HepG2 (cell line): ENCODE measurements around the gene ZNF780B. TPM values are rescaled to one million over a fixed set of nuclear protein-coding genes. Genes with fewer than 3 reads are reported as not detected.

Experiments
- AHR ChIP-seq: IDR thresholded peaks from 2 replicates; pipeline ENCODE4 v1.6.1; 2018; ENCODE audit warnings: missing genetic modification reagents, missing compliant biosample characterization
- BHLHE40 ChIP-seq: IDR thresholded peaks from 2 replicates; pipeline ENCODE4 v1.6.1; 2011; ENCODE audit warnings: low read length, improper control_type of control experiment
- MYC ChIP-seq: sonication (generic); formaldehyde crosslinking; IDR thresholded peaks from 2 replicates; pipeline ENCODE4 v1.9.0; 2021; ENCODE audit warnings: missing genetic modification reagents, borderline replicate concordance
- NFYC ChIP-seq: IDR thresholded peaks from 2 replicates; pipeline ENCODE4 v1.6.1; 2016; ENCODE audit warnings: missing genetic modification reagents, missing compliant biosample characterization
- NR2C2 ChIP-seq: sonication (generic); formaldehyde crosslinking; IDR thresholded peaks from 2 replicates; pipeline ENCODE4 v1.4.0; 2020; ENCODE audit warnings: missing genetic modification reagents, mild to moderate bottlenecking, moderate library complexity, borderline replicate concordance
- POLR2AphosphoS5 ChIP-seq: IDR thresholded peaks from 2 replicates; pipeline ENCODE4 v1.6.1; 2012; ENCODE audit warnings: low read depth, low read length
- RFX5 ChIP-seq: IDR thresholded peaks from 2 replicates; pipeline ENCODE4 v1.6.1; 2011; ENCODE audit warnings: low read depth, low read length, improper control_type of control experiment
- SOX6 ChIP-seq, 2 experiments: fragments of 450-650 bp in 1 of 2; sonication (generic) in 1 of 2; formaldehyde crosslinking in 1 of 2; IDR thresholded peaks; 2 replicates each; pipeline versions ENCODE4 v1.4.0 to v1.6.1; 2017 to 2020; ENCODE audit warnings: antibody characterized with exemption in 1 of 2, mild to moderate bottlenecking in 1 of 2, missing genetic modification reagents in 1 of 2
- TAF1 ChIP-seq: sonication (generic); formaldehyde crosslinking; IDR thresholded peaks from 2 replicates; pipeline ENCODE4 v1.4.0; 2020; ENCODE audit warnings: missing genetic modification reagents
- TARDBP ChIP-seq: sonication (generic); formaldehyde crosslinking; IDR thresholded peaks from 2 replicates; pipeline ENCODE4 v1.8.0; 2022; ENCODE audit warnings: mild to moderate bottlenecking, missing genetic modification reagents
- TEAD3 ChIP-seq: optimal IDR thresholded peaks from 2 replicates; pipeline ENCODE3; 2016; ENCODE audit warnings: borderline replicate concordance
- THAP11 ChIP-seq: IDR thresholded peaks from 2 replicates; pipeline ENCODE4 v1.6.1; 2016; ENCODE audit warnings: missing biosample characterization, missing genetic modification reagents
- XRCC5 ChIP-seq: fragments of 200-400 bp; formaldehyde crosslinking; optimal IDR thresholded peaks from 2 replicates; pipeline ENCODE3; 2017; ENCODE audit warnings: mild to moderate bottlenecking, low read length
- ZBTB3 ChIP-seq: sonication (generic); formaldehyde crosslinking; IDR thresholded peaks from 2 replicates; pipeline ENCODE4 v1.4.0; 2020; ENCODE audit warnings: low read depth, mild to moderate bottlenecking, moderate library complexity, missing genetic modification reagents, borderline replicate concordance
- ZNF12 ChIP-seq: sonication (generic); formaldehyde crosslinking; IDR thresholded peaks from 2 replicates; pipeline ENCODE4 v1.5.0; 2020; ENCODE audit warnings: missing genetic modification reagents
- ZNF333 ChIP-seq: sonication (generic); formaldehyde crosslinking; IDR thresholded peaks from 2 replicates; pipeline ENCODE4 v1.4.0; 2020; ENCODE audit warnings: mild to moderate bottlenecking, missing genetic modification reagents, borderline replicate concordance
- ZNF552 ChIP-seq: sonication (generic); formaldehyde crosslinking; IDR thresholded peaks from 2 replicates; pipeline ENCODE4 v1.9.0; 2022; ENCODE audit warnings: missing genetic modification reagents, mild to moderate bottlenecking, borderline replicate concordance
- ZNF7 ChIP-seq: IDR thresholded peaks from 2 replicates; pipeline ENCODE4 v1.6.1; 2016; ENCODE audit warnings: missing biosample characterization, missing genetic modification reagents
- ZNF737 ChIP-seq: sonication (generic); formaldehyde crosslinking; IDR thresholded peaks from 2 replicates; pipeline ENCODE4 v1.5.0; 2020; ENCODE audit warnings: missing genetic modification reagents, mild to moderate bottlenecking, borderline replicate concordance
- ZNF768 ChIP-seq: sonication (generic); formaldehyde crosslinking; IDR thresholded peaks from 2 replicates; pipeline ENCODE4 v1.4.0; 2020; ENCODE audit warnings: missing genetic modification reagents
- ZNF792 ChIP-seq: IDR thresholded peaks from 2 replicates; pipeline ENCODE4 v1.6.1; 2016
- polyA plus RNA-seq, 8 experiments: library from polyadenylated mRNA; depleted of rRNA in 3 of 8; stranded (reverse) in 7 of 8; unstranded in 1 of 8; fragments of >200 nt; fragmentation: Illumina TruSeq in 4 of 8; extraction: Trizol in 4 of 8; gene quantifications; 2 replicates each; pipeline versions ENCODE4 v1.2.1 to v1.2.3, GENCODE V29; 2011 to 2016; ENCODE audit warnings: low read depth in 4 of 8, missing spikeins in 1 of 8, mixed read lengths in 1 of 8; ENCODE audit not compliant: insufficient read depth in 1 of 8
- total RNA-seq, 5 experiments: library from RNA; depleted of rRNA; stranded (reverse); fragments of >200 nt; fragmentation: Illumina TruSeq; extraction: Trizol; gene quantifications; 2 replicates each; pipeline ENCODE4 v1.2.3, GENCODE V29; 2016; ENCODE audit warnings: low read depth in 1 of 5
- TF ChIP-seq, protein P1 (sequence below): IDR thresholded peaks from 2 replicates; pipeline ENCODE4 v1.4.0; 2020; ENCODE audit warnings: mild to moderate bottlenecking, missing genetic modification reagents
- TF ChIP-seq, protein P2 (sequence below): sonication (generic); formaldehyde crosslinking; IDR thresholded peaks from 2 replicates; pipeline ENCODE4 v1.5.0; 2020; ENCODE audit warnings: missing genetic modification reagents
- TF ChIP-seq, protein P3 (sequence below): sonication (generic); formaldehyde crosslinking; IDR thresholded peaks from 2 replicates; pipeline ENCODE4 v1.5.1; 2020; ENCODE audit warnings: missing genetic modification reagents, mild to moderate bottlenecking, borderline replicate concordance

Gene ZNF780B
- total and polyA plus RNA-seq, 2 of the 13 experiments (the other 11 are each of a cell fraction or from before 2014, with no cell fraction given): 6.6 to 21.9 TPM

DNA sequence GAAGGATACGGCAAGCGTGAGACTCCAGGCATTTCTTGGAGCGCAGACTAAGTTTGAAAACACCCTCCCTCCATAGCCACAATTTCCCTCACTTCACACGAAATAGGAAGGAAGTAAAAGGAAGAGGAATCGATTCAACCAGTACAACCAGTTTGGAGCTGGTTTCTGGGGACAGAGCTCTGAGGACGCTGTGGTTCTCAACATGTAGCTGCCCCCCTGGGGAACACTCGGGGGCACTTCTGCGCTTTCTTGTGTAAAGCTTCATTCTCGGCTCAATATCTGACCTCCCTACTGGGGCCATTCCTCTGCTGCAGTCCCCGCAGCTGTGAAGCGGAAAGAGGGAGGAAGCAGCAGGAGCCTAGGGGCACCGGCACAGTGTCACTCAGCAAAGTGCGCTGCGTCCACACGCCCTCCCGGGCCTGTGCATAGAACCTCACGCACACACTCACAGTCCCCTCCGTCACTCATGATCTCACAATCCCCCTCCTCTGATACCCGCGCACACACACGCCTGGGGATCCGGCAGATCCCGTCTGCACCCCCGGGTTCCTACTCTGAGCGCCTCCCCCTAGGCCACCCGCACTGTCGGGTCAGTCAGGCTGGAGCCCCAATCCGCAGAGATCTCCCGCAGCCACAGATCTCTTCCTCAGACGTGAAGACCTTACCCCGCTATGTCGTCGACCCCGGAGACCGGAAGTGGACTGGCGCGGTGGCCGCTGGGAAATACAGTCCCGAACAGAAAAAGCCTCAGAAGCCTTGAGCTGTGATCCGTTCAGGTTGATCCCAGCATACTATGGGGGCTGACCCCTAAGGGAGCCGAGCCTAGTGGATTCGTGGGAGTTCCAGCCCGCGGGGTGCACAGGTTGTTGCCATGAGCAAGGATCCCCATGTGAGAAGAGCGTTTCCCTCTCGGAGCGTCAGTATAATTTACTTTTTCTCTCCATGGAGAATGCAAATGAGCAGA, 34.5 kb upstream of the ZNF780B start, which contains the start of gene ZNF780A (continued):
- TF ChIP-seq, protein P1, sequence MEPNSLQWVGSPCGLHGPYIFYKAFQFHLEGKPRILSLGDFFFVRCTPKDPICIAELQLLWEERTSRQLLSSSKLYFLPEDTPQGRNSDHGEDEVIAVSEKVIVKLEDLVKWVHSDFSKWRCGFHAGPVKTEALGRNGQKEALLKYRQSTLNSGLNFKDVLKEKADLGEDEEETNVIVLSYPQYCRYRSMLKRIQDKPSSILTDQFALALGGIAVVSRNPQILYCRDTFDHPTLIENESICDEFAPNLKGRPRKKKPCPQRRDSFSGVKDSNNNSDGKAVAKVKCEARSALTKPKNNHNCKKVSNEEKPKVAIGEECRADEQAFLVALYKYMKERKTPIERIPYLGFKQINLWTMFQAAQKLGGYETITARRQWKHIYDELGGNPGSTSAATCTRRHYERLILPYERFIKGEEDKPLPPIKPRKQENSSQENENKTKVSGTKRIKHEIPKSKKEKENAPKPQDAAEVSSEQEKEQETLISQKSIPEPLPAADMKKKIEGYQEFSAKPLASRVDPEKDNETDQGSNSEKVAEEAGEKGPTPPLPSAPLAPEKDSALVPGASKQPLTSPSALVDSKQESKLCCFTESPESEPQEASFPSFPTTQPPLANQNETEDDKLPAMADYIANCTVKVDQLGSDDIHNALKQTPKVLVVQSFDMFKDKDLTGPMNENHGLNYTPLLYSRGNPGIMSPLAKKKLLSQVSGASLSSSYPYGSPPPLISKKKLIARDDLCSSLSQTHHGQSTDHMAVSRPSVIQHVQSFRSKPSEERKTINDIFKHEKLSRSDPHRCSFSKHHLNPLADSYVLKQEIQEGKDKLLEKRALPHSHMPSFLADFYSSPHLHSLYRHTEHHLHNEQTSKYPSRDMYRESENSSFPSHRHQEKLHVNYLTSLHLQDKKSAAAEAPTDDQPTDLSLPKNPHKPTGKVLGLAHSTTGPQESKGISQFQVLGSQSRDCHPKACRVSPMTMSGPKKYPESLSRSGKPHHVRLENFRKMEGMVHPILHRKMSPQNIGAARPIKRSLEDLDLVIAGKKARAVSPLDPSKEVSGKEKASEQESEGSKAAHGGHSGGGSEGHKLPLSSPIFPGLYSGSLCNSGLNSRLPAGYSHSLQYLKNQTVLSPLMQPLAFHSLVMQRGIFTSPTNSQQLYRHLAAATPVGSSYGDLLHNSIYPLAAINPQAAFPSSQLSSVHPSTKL (CRISPR knock-in tag): peak; percentile 61
- TF ChIP-seq NFYC (CRISPR knock-in tag) (0 out of 2 replicates have a peak, but pooled peaks have one; percentile 18), ZBTB3 (CRISPR knock-in tag) (no peak), MYC (no peak; the same call in 1 of the 2 replicates), ZNF7 (CRISPR knock-in tag) (no peak), ZNF737 (CRISPR knock-in tag) (no peak), TARDBP (CRISPR knock-in tag) (peak; percentile 29; the same call in 1 of the 2 replicates), AHR (CRISPR knock-in tag) (peak; percentile 51; the same call in 1 of the 2 replicates), ZNF792 (CRISPR knock-in tag) (0 out of 2 replicates have a peak, but pooled peaks have one; percentile 41), ZNF12 (CRISPR knock-in tag) (peak; percentile 40), THAP11 (CRISPR knock-in tag) (peak; percentile 95), SOX6 (IDR thresholded peaks at IDR 0.05) (no peak), SOX6 (CRISPR knock-in tag; IDR thresholded peaks at IDR 0.05) (0 out of 2 replicates have a peak, but pooled peaks have one; percentile 4), TAF1 (CRISPR knock-in tag) (peak; percentile 88), XRCC5 (peak; percentile 46), TEAD3 (peak; percentile 73), BHLHE40 (0 out of 2 replicates have a peak, but pooled peaks have one; percentile 8), ZNF768 (peak; percentile 69; the same call in 1 of the 2 replicates), ZNF552 (CRISPR knock-in tag) (no peak), POLR2AphosphoS5 (peak; percentile 88; the same call in 1 of the 2 replicates), NR2C2 (CRISPR knock-in tag) (peak; percentile 94), RFX5 (peak; percentile 22; the same call in 1 of the 2 replicates), ZNF333 (CRISPR knock-in tag) (peak; percentile 87; the same call in 1 of the 2 replicates)
- TF ChIP-seq, protein P2, sequence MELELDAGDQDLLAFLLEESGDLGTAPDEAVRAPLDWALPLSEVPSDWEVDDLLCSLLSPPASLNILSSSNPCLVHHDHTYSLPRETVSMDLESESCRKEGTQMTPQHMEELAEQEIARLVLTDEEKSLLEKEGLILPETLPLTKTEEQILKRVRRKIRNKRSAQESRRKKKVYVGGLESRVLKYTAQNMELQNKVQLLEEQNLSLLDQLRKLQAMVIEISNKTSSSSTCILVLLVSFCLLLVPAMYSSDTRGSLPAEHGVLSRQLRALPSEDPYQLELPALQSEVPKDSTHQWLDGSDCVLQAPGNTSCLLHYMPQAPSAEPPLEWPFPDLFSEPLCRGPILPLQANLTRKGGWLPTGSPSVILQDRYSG (CRISPR knock-in tag): no peak
- TF ChIP-seq, protein P3, sequence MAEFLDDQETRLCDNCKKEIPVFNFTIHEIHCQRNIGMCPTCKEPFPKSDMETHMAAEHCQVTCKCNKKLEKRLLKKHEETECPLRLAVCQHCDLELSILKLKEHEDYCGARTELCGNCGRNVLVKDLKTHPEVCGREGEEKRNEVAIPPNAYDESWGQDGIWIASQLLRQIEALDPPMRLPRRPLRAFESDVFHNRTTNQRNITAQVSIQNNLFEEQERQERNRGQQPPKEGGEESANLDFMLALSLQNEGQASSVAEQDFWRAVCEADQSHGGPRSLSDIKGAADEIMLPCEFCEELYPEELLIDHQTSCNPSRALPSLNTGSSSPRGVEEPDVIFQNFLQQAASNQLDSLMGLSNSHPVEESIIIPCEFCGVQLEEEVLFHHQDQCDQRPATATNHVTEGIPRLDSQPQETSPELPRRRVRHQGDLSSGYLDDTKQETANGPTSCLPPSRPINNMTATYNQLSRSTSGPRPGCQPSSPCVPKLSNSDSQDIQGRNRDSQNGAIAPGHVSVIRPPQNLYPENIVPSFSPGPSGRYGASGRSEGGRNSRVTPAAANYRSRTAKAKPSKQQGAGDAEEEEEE: no peak
